Prostate gland (tissue), 2 donors: ENCODE data around the gene SUV39H1.

Experiments
- CTCF ChIP-seq, 4 experiments: fragments of 200-600 bp in 2 of 4; fragments of 450-650 bp in 2 of 4; sonication (generic) in 2 of 4; IDR thresholded peaks; 1 replicate in 3 of 4; 2 replicates in 1 of 4; pipeline ENCODE4 v1.5.1; 2016 to 2019; ENCODE audit warnings: antibody characterized with exemption in 4 of 4, mild to moderate bottlenecking in 2 of 4, moderate library complexity in 2 of 4
- POLR2A ChIP-seq: fragments of 450-650 bp; IDR thresholded peaks from one replicate; pipeline ENCODE4 v1.6.1; 2016; ENCODE audit warnings: antibody characterized with exemption, mild to moderate bottlenecking
- POLR2AphosphoS5 ChIP-seq: sonication (generic); formaldehyde crosslinking; IDR thresholded peaks from one replicate; pipeline ENCODE4 v1.6.1; 2017; ENCODE audit warnings: antibody characterized with exemption

GRCh38 chrX:48705871-48706270 lies 9.3 kb downstream of the SUV39H1 start:
- TF ChIP-seq CTCF (IDR thresholded peaks at IDR 0.05): no peak
- TF ChIP-seq POLR2A: no peak
- TF ChIP-seq POLR2AphosphoS5: no peak
